ENCODE results near the gene PTPN14. TPM values are rescaled to one million over a fixed set of nuclear protein-coding genes. Genes with fewer than 3 reads are reported as not detected.

Gene PTPN14
- total RNA-seq, 1 experiment from 2014 or later: 76.4 TPM

GRCh38 chr1:214541206-214541605 is 10.2 kb downstream of the PTPN14 start:
- no peak for DNase-seq
- Histone ChIP-seq H3K9me3 (ENCODE audit: control insufficient read depth, low read depth, low read length) (no peaks in the 10 kb centered on the region), H4K20me1 (ENCODE audit: control insufficient read depth, insufficient read depth, insufficient read length) (peaks cover 4% of the 10 kb centered on the region), H4K8ac (replicated peaks; ENCODE audit: insufficient read length, low read depth, low read length) (no peak overlapping the region), H3K4me2 (ENCODE audit: insufficient read depth, insufficient read length, low read length) (no peak overlapping the region), H3K27me3 (ENCODE audit: insufficient read depth, low read length) (no peaks in the 10 kb centered on the region), H2BK15ac (ENCODE audit: low read depth, low read length) (no peak overlapping the region), H3K14ac (ENCODE audit: insufficient read depth, low read length) (no peak overlapping the region), H2AFZ (ENCODE audit: low read length) (no peak overlapping the region), H3T11ph (ENCODE audit: low read length) (no peak overlapping the region), H3K23ac (ENCODE audit: insufficient read length, low read depth, low read length) (no peak overlapping the region), H3K79me2 (ENCODE audit: insufficient read depth, low read length) (peaks cover 36% of the 10 kb centered on the region; the same call in 1 of the 2 replicates), H3K27ac (ENCODE audit: insufficient read length, low read depth, low read length) (no peak overlapping the region), H2BK12ac (ENCODE audit: insufficient read length, low read depth, low read length) (no peak overlapping the region), H4K5ac (ENCODE audit: insufficient read length, low read depth, low read length) (no peak overlapping the region), H2BK5ac (ENCODE audit: insufficient read length, low read length) (peak overlapping the region; percentile 41), H3K56ac (ENCODE audit: insufficient read length, low read depth, low read length) (no peak overlapping the region), H2BK120ac (ENCODE audit: low read depth, low read length, poor library complexity, severe bottlenecking) (no peak overlapping the region), H2AK5ac (ENCODE audit: insufficient read length, low read length) (no peak overlapping the region), H3K23me2 (ENCODE audit: insufficient read length, low read depth, low read length, poor library complexity, severe bottlenecking) (no peaks in the 10 kb centered on the region), H4K91ac (ENCODE audit: insufficient read length, low read depth, low read length) (no peak overlapping the region), H2BK20ac (ENCODE audit: low read depth, low read length, poor library complexity, severe bottlenecking) (no peak overlapping the region), H3K4ac (ENCODE audit: low read depth, low read length) (no peak overlapping the region), H3K18ac (ENCODE audit: insufficient read length, low read depth, low read length) (no peak overlapping the region), H3K79me1 (ENCODE audit: insufficient read depth, low read depth, low read length, poor library complexity, severe bottlenecking) (peaks cover under 1% of the 10 kb centered on the region), H3K4me1 (ENCODE audit: insufficient read depth, low read length) (peaks cover 7% of the 10 kb centered on the region), H3K9ac (ENCODE audit: extremely low read depth, insufficient read length, low read length) (peak overlapping the region; percentile 31)
- Mint-ChIP-seq H3K9me3 (no peaks in the 10 kb centered on the region), H3K4me1 (peaks cover 32 to 42% of the 10 kb centered on the region in 2 experiments), H3K4me3 (no peak overlapping the region), H3K27ac (peak overlapping the region in 1 of 3 experiments; percentile 13; a peak in 1 of 7 replicates), H3K36me3 (ENCODE audit: insufficient read depth in 1 of 3, low read depth in 3 of 3) (no peaks in the 10 kb centered on the region), H3K27me3 (ENCODE audit: low read depth) (no peaks in the 10 kb centered on the region)
- TF ChIP-seq CTCF (conservative IDR thresholded peaks at IDR 0.05): no peak
- WGBS (ENCODE audit: extremely low coverage, insufficient read length, low lambda C conversion rate): no CpG with 5 or more reads among the region's 2 CpGs
